ENCODE measurements around the gene NBAS.

GRCh38 chr2:15560988-15561573, at the start of gene NBAS:
- no peak for TF ChIP-seq CTCF (IDR thresholded peaks at IDR 0.05; ENCODE audit: insufficient read depth, low read length, poor library complexity, severe bottlenecking)
- TF ChIP-seq EZH2phosphoT487 (conservative IDR thresholded peaks at IDR 0.05; ENCODE audit: low read length) = no peak

Data from SU-DHL-6 (cell line).